ENCODE measurements around the gene SORCS3.

Gene SORCS3

GRCh38 chr10:105292236-105292635, 651.1 kb downstream of the SORCS3 start:
- in situ Hi-C loops (cut with HindIII; ENCODE audit: low pct_ligation_motif_present, low sequenced_read_pairs) = no loop called here
- no peak for DNase-seq
- no peaks in the 10 kb centered on the region for H3K27me3 ChIP-seq (replicated peaks)
- H3K27ac ChIP-seq = no peak overlapping the region
- H3K4me3 ChIP-seq (ENCODE audit: low read depth, low read length) = no peak overlapping the region
- TF ChIP-seq CTCF (IDR thresholded peaks at IDR 0.05; ENCODE audit: low read depth, low read length, missing control alignments) = no peak
- no peaks in the 10 kb centered on the region for H3K36me3 ChIP-seq (replicated peaks)

Data from brain microvascular endothelial cell (primary cell).